HG02759 (cell line): ENCODE measurements around the gene PNKP.

Source experiments
- ATAC-seq: cut with Tn5 transposase; IDR thresholded peaks from one replicate; pipeline ENCODE4 v1.9.1; 2021; ENCODE audit warnings: mild to moderate bottlenecking, moderate library complexity; ENCODE audit not compliant: unreplicated experiment

Gene PNKP

GRCh38 chr19:49847731-49848696 lies 19.4 kb downstream of the PNKP start:
- ATAC-seq = no peak

- no peak for ATAC-seq
Observed at GRCh38 chr19:49846408-49846807, 21.0 kb downstream of the PNKP start.

GRCh38 chr19:49845414-49845813 lies 22.0 kb downstream of the PNKP start:
- no peak for ATAC-seq

- no peak for ATAC-seq
Observed at GRCh38 chr19:49844138-49845095, 23.0 kb downstream of the PNKP start.

GRCh38 chr19:49843265-49843664 lies 24.1 kb downstream of the PNKP start:
- ATAC-seq = no peak

GRCh38 chr19:49840736-49841249 lies 26.6 kb downstream of the PNKP start:
- no peak for ATAC-seq

GRCh38 chr19:49840321-49840720 lies 27.1 kb downstream of the PNKP start:
- no peak for ATAC-seq

GRCh38 chr19:49839713-49840112 lies 27.7 kb downstream of the PNKP start:
- ATAC-seq = no peak

GRCh38 chr19:49838885-49839588 lies 28.3 kb downstream of the PNKP start:
- ATAC-seq = no peak

- no peak for ATAC-seq
Observed at GRCh38 chr19:49837425-49837824, 30.0 kb downstream of the PNKP start.

- ATAC-seq = no peak
Observed at GRCh38 chr19:49837009-49837310, 30.4 kb downstream of the PNKP start.

GRCh38 chr19:49836176-49837008 lies 31.0 kb downstream of the PNKP start:
- ATAC-seq = no peak

- no peak for ATAC-seq
Observed at GRCh38 chr19:49835562-49835961, 31.8 kb downstream of the PNKP start.

- ATAC-seq = no peak
Observed at GRCh38 chr19:49833599-49833998, 33.8 kb downstream of the PNKP start.

- ATAC-seq = no peak
Observed at GRCh38 chr19:49832556-49832955, 34.8 kb downstream of the PNKP start.

- no peak for ATAC-seq
Observed at GRCh38 chr19:49831592-49831991, 35.8 kb downstream of the PNKP start.

GRCh38 chr19:49830766-49831165 lies 36.6 kb downstream of the PNKP start:
- no peak for ATAC-seq

- ATAC-seq = no peak
Observed at GRCh38 chr19:49829721-49830120, 37.7 kb downstream of the PNKP start.

- no peak for ATAC-seq
Observed at GRCh38 chr19:49829200-49829599, 38.2 kb downstream of the PNKP start.

- no peak for ATAC-seq
Observed at GRCh38 chr19:49827034-49827433, 40.3 kb downstream of the PNKP start.
